Heart left ventricle (tissue), 16 donors: Measurements from ENCODE around the gene COL6A2. TPM values are rescaled to one million over a fixed set of nuclear protein-coding genes. Genes with fewer than 3 reads are reported as not detected.
A peak's percentile ranks its signal among the peaks of the same experiment; 100 is the strongest.
"Not testable (repeated sequence)": the region's sequence is repeated elsewhere in the genome, so short reads cannot be mapped to it uniquely, and the experiment has no call there.

Experiments used
- ATAC-seq, 4 donors: fragments of 200-7000 bp; cut with Tn5 transposase; one replicate each; pipeline ENCODE4 v1.9.1; 2020 to 2022; ENCODE audit warnings: moderate library complexity in 4 of 4, mild to moderate bottlenecking in 3 of 4, moderate number of reproducible peaks in 1 of 4
- DNase-seq, 5 donors: peaks; one replicate each; pipeline ENCODE4 v3.0.0-alpha.2; 2020
- H3K27ac ChIP-seq, 12 donors: fragments of 200-600 bp; sonication (generic) in 4 of 12; one replicate each; pipeline versions ENCODE4 v1.5.0 to v1.8.0; 2016 to 2022; ENCODE audit warnings: mild to moderate bottlenecking in 2 of 12
- H3K27me3 ChIP-seq, 9 donors: fragments of 200-600 bp; sonication (generic) in 2 of 9; one replicate each; pipeline versions ENCODE4 v1.5.1 to v1.8.0; 2016 to 2022; ENCODE audit warnings: mild to moderate bottlenecking in 3 of 9
- H3K36me3 ChIP-seq, 9 donors: fragments of 200-600 bp; sonication (generic) in 2 of 9; one replicate each; pipeline versions ENCODE4 v1.5.0 to v1.8.0; 2018 to 2022; ENCODE audit warnings: mild to moderate bottlenecking in 2 of 9
- H3K4me1 ChIP-seq, 12 donors: fragments of 200-600 bp; sonication (generic) in 4 of 12; one replicate each; pipeline versions ENCODE4 v1.5.0 to v1.8.0; 2016 to 2022; ENCODE audit warnings: mild to moderate bottlenecking in 3 of 12
- H3K4me3 ChIP-seq, 12 donors: fragments of 200-600 bp; sonication (generic) in 4 of 12; one replicate each; pipeline versions ENCODE4 v1.5.0 to v1.8.0; 2017 to 2022; ENCODE audit warnings: mild to moderate bottlenecking in 9 of 12, moderate library complexity in 4 of 12
- H3K9me3 ChIP-seq, 12 donors: fragments of 200-600 bp; sonication (generic) in 4 of 12; one replicate each; pipeline versions ENCODE4 v1.5.0 to v1.8.0; 2016 to 2022; ENCODE audit warnings: mild to moderate bottlenecking in 1 of 12
- CTCF ChIP-seq, 12 donors: fragments of 200-600 bp; sonication (generic) in 4 of 12; IDR thresholded peaks; one replicate each; pipeline versions ENCODE4 v1.5.0 to v1.8.0; 2018 to 2022; ENCODE audit warnings: antibody characterized with exemption in 12 of 12, mild to moderate bottlenecking in 5 of 12
- POLR2A ChIP-seq, 2 donors: fragments of 450-650 bp; IDR thresholded peaks; one replicate each; pipeline ENCODE4 v1.6.1; 2017; ENCODE audit warnings: antibody characterized with exemption in 2 of 2, mild to moderate bottlenecking in 2 of 2, moderate library complexity in 2 of 2
- WGBS, 4 donors: extraction: QIAGEN DNeasy Blood & Tissue Kit in 2 of 4; methylation state at CpG; one replicate each; pipeline versions ENCODE4 v1.1.5 to v1.1.7; 2013 to 2018; 5-methylcytosine and 5-hydroxymethylcytosine counted together
- intact Hi-C, 10 donors: fragments of 100-400 bp; cut with DNase I; formaldehyde crosslinking; loops; one replicate each; pipeline versions ENCODE4 v1.11.1 to v1.14.2; 2022
- polyA plus RNA-seq, 2 donors: library from polyadenylated mRNA; stranded (reverse); fragments of 200-250 nt; gene quantifications; one replicate each; pipeline ENCODE4 v1.2.3, GENCODE V29; 2013
- total RNA-seq, 9 donors: library from RNA; depleted of rRNA in 2 of 9; stranded (reverse); fragments of >200 nt in 2 of 9; fragmentation: NEBNext Ultra II Directional in 3 of 9; extraction: Animal tissue kit (Norgen Biotek cat#: 25700) in 3 of 9; gene quantifications; one replicate each; pipeline versions ENCODE4 v1.1.0 to v1.2.4, GENCODE V29; 2016 to 2023
- donor health status: ischemic (EF 13 %, LVEDD 7.1; RV severe dilation, severe dysfunction).
- donor health status: healthy with polysubstance abuse.
- donor health status: DM: no; HTN: yes; CAD: no.
- donor health status: DM: no; HTN: no; CAD: no.
- donor health status: ischemic (EF 25% LVEDD 6.9; RV normal size, moderate dysfunction).
- donor health status: ischemic (EF 25% LVEDD 5.7; RV mildly dilated, moderate dysfunction).
- donor health status: healthy.
- donor health status: DM: yes; HTN: yes; CAD: no.
- donor health status: ischemic (EF 35%, LVEDD 5.7; RV mildly dilated, moderate dysfunction).
- donor health status: nonischemic (EF 11% LVEDD 7.7; RV severe dilation, severe dysfunction).
- donor health status: DM: yes; HTN: yes; CAD: no.
- donor health status: PGD.
- donor health status: ischemic (EF 29% LVEDD 5.4; RV normal size, mild dysfunction).
- donor health status: nonischemic (EF 23%, LVEDD 6.1; RV moderate dilation, normal function).

Gene COL6A2
- total and polyA plus RNA-seq, 11 donors = 118 to 484 (median 158) TPM

GRCh38 chr21:46069166-46069565 is 28.7 kb upstream of the COL6A2 start:
- intact Hi-C loops = loop anchor here in 1 of 10 donors (10.0 kb wide), 1 partner anchor 94 kb away; no protein-coding TSS in a partner anchor
- H3K9me3 ChIP-seq = no peaks in the 10 kb centered on the region

GRCh38 chr21:46069719-46070279 is 28.1 kb upstream of the COL6A2 start:
- DNase-seq (no peak), ATAC-seq (no peak)
- Histone ChIP-seq H3K36me3 (no peaks in the 10 kb centered on the region), H3K4me1 (peaks cover 0 to 34% (median 28%) of the 10 kb centered on the region in 12 donors), H3K27me3 (peaks cover 0 to 4% (median 0%) of the 10 kb centered on the region in 9 donors), H3K9me3 (no peaks in the 10 kb centered on the region), H3K4me3 (no peak overlapping the region), H3K27ac (no peak overlapping the region)
- 89 to 97% (median 92%) methylated on average over 20 to 21 of the region's 21 CpGs for WGBS, 4 donors
- intact Hi-C loops = loop anchor here in 1 of 10 donors (10.0 kb wide), 1 partner anchor 95 kb away; no protein-coding TSS in a partner anchor
- no peak for TF ChIP-seq CTCF (IDR thresholded peaks at IDR 0.05)

More at GRCh38 chr21:46069166-46069565, 28.7 kb upstream of the COL6A2 start:
- Histone ChIP-seq H3K4me1 (peaks cover 0 to 35% (median 28%) of the 10 kb centered on the region in 12 donors), H3K36me3 (no peaks in the 10 kb centered on the region), H3K27me3 (peaks cover 0 to 4% (median 0%) of the 10 kb centered on the region in 9 donors), H3K4me3 (no peak overlapping the region), H3K27ac (no peak overlapping the region)
- no peak for ATAC-seq
- no peak for TF ChIP-seq POLR2A (IDR thresholded peaks at IDR 0.05)
- no peak for TF ChIP-seq CTCF (IDR thresholded peaks at IDR 0.05)
- 60 to 93% (median 82%) methylated on average over 11 to 13 of the region's 13 CpGs for WGBS, 4 donors
- peak in 1 of 5 donors; percentile 7 for DNase-seq

- no peak for ATAC-seq
- DNase-seq = peak in 2 of 5 donors; percentile 14 to 33
- peaks cover 0 to 4% (median 0%) of the 10 kb centered on the region in 9 donors for H3K27me3 ChIP-seq
- H3K9me3 ChIP-seq = no peaks in the 10 kb centered on the region
- peaks cover 0 to 21% (median 17%) of the 10 kb centered on the region in 12 donors for H3K4me1 ChIP-seq
- intact Hi-C loops = no loop called here
- 80 to 89% (median 86%) methylated on average over 12 to 13 of the region's 13 CpGs for WGBS, 4 donors
- H3K27ac ChIP-seq = no peak overlapping the region
- H3K36me3 ChIP-seq = no peaks in the 10 kb centered on the region
- TF ChIP-seq POLR2A (IDR thresholded peaks at IDR 0.05) = no peak
- no peak for TF ChIP-seq CTCF (IDR thresholded peaks at IDR 0.05)
- H3K4me3 ChIP-seq = no peak overlapping the region
Observed at GRCh38 chr21:46071082-46071481, 26.8 kb upstream of the COL6A2 start.

GRCh38 chr21:46076724-46077123 is 21.2 kb upstream of the COL6A2 start:
- H3K36me3 ChIP-seq, H3K27me3 ChIP-seq, intact Hi-C loops, DNase-seq, ATAC-seq, H3K27ac ChIP-seq, H3K4me3 ChIP-seq, H3K9me3 ChIP-seq: not testable (repeated sequence)
- 91 to 95% (median 94%) methylated on average over 8 of the region's 8 CpGs for WGBS, 4 donors
- H3K4me1 ChIP-seq = peaks cover 3 to 28% (median 20%) of the 10 kb centered on the region in 12 donors
